SH-SY5Y (cell line): ENCODE results near the gene ETNK2.

Source experiments
- GATA2 ChIP-seq: IDR thresholded peaks from 2 replicates; pipeline ENCODE4 v1.6.1; 2011; ENCODE audit warnings: mild to moderate bottlenecking, low read depth, low read length
- GATA3 ChIP-seq: IDR thresholded peaks from 2 replicates; pipeline ENCODE4 v1.6.1; 2011; ENCODE audit warnings: low read depth, mild to moderate bottlenecking, low read length, moderate library complexity

DNA sequence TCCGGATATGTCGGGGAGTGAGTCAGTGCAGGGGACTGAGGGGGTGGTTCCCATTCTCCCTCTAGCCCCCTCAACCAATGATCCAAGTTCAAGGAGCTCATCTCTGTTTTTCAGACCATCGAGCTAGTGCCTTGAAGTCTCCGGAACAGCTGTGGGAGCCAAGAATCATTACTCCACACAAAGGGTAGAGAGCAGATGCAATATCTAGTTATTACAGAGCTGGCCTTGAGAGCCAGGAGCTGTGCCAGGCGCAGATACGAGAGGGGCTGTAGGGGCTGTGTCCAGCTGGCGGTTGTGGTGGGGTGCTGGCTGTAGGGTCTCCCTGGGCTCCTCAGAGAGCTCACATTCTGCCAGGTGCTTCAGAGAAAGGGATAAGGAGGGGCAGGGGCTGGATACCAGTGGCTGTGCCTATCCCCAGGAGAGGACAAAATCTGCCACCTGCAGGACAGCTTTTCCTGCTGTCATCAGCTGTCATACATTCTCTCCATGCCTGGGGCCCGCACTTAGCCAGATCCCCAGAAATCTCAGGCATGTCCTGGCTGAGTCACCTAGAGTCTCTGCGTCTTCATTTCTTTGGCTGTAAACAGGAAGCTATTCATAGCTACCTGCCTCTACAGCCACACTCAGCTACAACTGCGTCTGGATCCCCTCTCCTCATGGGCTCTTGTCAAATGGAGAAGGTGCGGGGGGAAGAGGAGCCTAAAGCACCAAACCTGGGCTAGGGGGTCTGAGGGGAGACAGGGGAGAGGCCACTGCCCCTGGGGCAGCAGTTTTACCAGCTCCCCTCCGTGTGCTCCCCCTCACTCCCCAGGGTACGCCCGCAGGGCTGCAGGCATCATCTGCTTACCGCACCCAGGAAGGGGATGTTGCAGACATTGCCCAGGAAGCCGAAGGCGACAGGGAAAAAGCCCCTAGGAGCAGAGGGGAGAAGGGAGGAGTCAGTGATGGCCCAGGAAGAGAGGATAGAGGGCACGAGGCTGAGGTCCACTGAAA is 46.8 kb upstream of the ETNK2 start:
- TF ChIP-seq GATA3, result no peak
- no peak for TF ChIP-seq GATA2
